Esophagus muscularis mucosa (tissue), 4 donors: ENCODE results near the gene GPC6. TPM values are rescaled to one million over a fixed set of nuclear protein-coding genes. Genes with fewer than 3 reads are reported as not detected.

Source experiments
- DNase-seq: peaks from one replicate; pipeline ENCODE4 v3.0.0-alpha.2; 2017; ENCODE audit errors: extremely low spot score
- H3K27ac ChIP-seq, 4 donors: fragments of 200-600 bp; sonication (generic); replicated peaks in 1 of 4; 1 replicate in 3 of 4; 2 replicates in 1 of 4; pipeline ENCODE4 v1.5.1; 2016 to 2019; ENCODE audit warnings: mild to moderate bottlenecking in 1 of 4
- H3K27me3 ChIP-seq, 4 donors: fragments of 200-600 bp; sonication (generic); one replicate each; pipeline versions ENCODE4 v1.5.1 to v1.6.0; 2016 to 2019
- H3K36me3 ChIP-seq, 4 donors: fragments of 200-600 bp; sonication (generic); one replicate each; pipeline ENCODE4 v1.5.1; 2016 to 2019
- H3K4me1 ChIP-seq, 4 donors: fragments of 200-600 bp; sonication (generic); one replicate each; pipeline ENCODE4 v1.5.1; 2016 to 2019
- H3K4me3 ChIP-seq, 4 donors: fragments of 200-600 bp; sonication (generic); 1 replicate in 2 of 4; 2 replicates in 2 of 4; pipeline ENCODE4 v1.5.1; 2016 to 2019; ENCODE audit warnings: mild to moderate bottlenecking in 4 of 4, moderate library complexity in 1 of 4
- H3K9me3 ChIP-seq, 4 donors: fragments of 200-600 bp; sonication (generic); 1 replicate in 3 of 4; 2 replicates in 1 of 4; pipeline ENCODE4 v1.5.1; 2016 to 2019
- CTCF ChIP-seq, 3 experiments: fragments of 200-600 bp in 2 of 3; fragments of 450-650 bp in 1 of 3; sonication (generic) in 2 of 3; IDR thresholded peaks; one replicate each; pipeline ENCODE4 v1.5.1; 2017 to 2019; ENCODE audit warnings: antibody characterized with exemption in 3 of 3, mild to moderate bottlenecking in 2 of 3, moderate library complexity in 1 of 3
- EP300 ChIP-seq: sonication (generic); formaldehyde crosslinking; IDR thresholded peaks from one replicate; pipeline ENCODE4 v1.6.1; 2017; ENCODE audit warnings: antibody characterized with exemption
- POLR2A ChIP-seq: fragments of 450-650 bp; IDR thresholded peaks from one replicate; pipeline ENCODE4 v1.6.1; 2017; ENCODE audit warnings: antibody characterized with exemption, moderate library complexity, mild to moderate bottlenecking, low read depth
- POLR2AphosphoS5 ChIP-seq, 2 donors: sonication (generic); formaldehyde crosslinking; IDR thresholded peaks; one replicate each; pipeline ENCODE4 v1.6.1; 2017; ENCODE audit warnings: antibody characterized with exemption in 2 of 2
- WGBS: methylation state at CpG from one replicate; pipeline ENCODE4 v1.1.5; 2018; 5-methylcytosine and 5-hydroxymethylcytosine counted together
- intact Hi-C: fragments of 100-400 bp; cut with DNase I; formaldehyde crosslinking; loops from one replicate; pipeline ENCODE4 v1.15.1; 2023
- total RNA-seq, 4 donors: library from RNA; depleted of rRNA; stranded (reverse); fragments of >200 nt; gene quantifications; one replicate each; pipeline versions ENCODE4 v1.1.0 to v1.2.1, GENCODE V29; 2016

GPC6 gene
- total RNA-seq, 4 donors from 2014 or later: 6.5 to 17.2 (median 13.5) TPM

- WGBS: 98% methylated on average over 2 of the region's 2 CpGs
- Histone ChIP-seq H3K27ac (no peak overlapping the region), H3K4me3 (no peak overlapping the region), H3K9me3 (no peaks in the 10 kb centered on the region), H3K4me1 (no peaks in the 10 kb centered on the region), H3K27me3 (no peaks in the 10 kb centered on the region), H3K36me3 (no peaks in the 10 kb centered on the region)
- no peak for TF ChIP-seq POLR2A
- TF ChIP-seq EP300: no peak
- no peak for TF ChIP-seq POLR2AphosphoS5 (IDR thresholded peaks at IDR 0.05)
- TF ChIP-seq CTCF (IDR thresholded peaks at IDR 0.05): no peak
- DNase-seq: no peak
- intact Hi-C loops: no loop called here
Measured at GRCh38 chr13:94270556-94270955, 1043.9 kb downstream of the GPC6 start.

- Histone ChIP-seq H3K27me3 (no peaks in the 10 kb centered on the region), H3K4me1 (no peaks in the 10 kb centered on the region)
- intact Hi-C loops: no loop called here
Measured at GRCh38 chr13:94272038-94272437, 1045.4 kb downstream of the GPC6 start.

GRCh38 chr13:94280349-94280748, 1053.7 kb downstream of the GPC6 start:
- no peak overlapping the region for H3K27ac ChIP-seq
- 68% methylated on average over 3 of the region's 3 CpGs for WGBS
- no peak for DNase-seq
- intact Hi-C loops: no loop called here
- H3K4me1 ChIP-seq: no peaks in the 10 kb centered on the region
- H3K4me3 ChIP-seq: no peak overlapping the region
- peaks cover 0 to 5% (median 0%) of the 10 kb centered on the region in 4 donors for H3K9me3 ChIP-seq
- H3K36me3 ChIP-seq: no peaks in the 10 kb centered on the region
- no peaks in the 10 kb centered on the region for H3K27me3 ChIP-seq
- TF ChIP-seq EP300: no peak

More at GRCh38 chr13:94272038-94272437, 1045.4 kb downstream of the GPC6 start:
- TF ChIP-seq POLR2AphosphoS5 (IDR thresholded peaks at IDR 0.05) (no peak), POLR2A (no peak), CTCF (IDR thresholded peaks at IDR 0.05) (no peak), EP300 (no peak)
- Histone ChIP-seq H3K4me3 (no peak overlapping the region), H3K27ac (no peak overlapping the region), H3K36me3 (no peaks in the 10 kb centered on the region), H3K9me3 (no peaks in the 10 kb centered on the region)
- WGBS: 82% methylated on average over 2 of the region's 2 CpGs
- DNase-seq: no peak

GRCh38 chr13:94280845-94281244, 1054.2 kb downstream of the GPC6 start:
- Histone ChIP-seq H3K9me3 (peaks cover 0 to 5% (median 0%) of the 10 kb centered on the region in 4 donors), H3K4me1 (no peaks in the 10 kb centered on the region), H3K36me3 (no peaks in the 10 kb centered on the region), H3K27me3 (no peaks in the 10 kb centered on the region), H3K27ac (no peak overlapping the region), H3K4me3 (no peak overlapping the region)
- intact Hi-C loops: no loop called here
- TF ChIP-seq POLR2AphosphoS5 (IDR thresholded peaks at IDR 0.05): no peak
- TF ChIP-seq POLR2A: no peak
- TF ChIP-seq EP300: no peak
- no peak for TF ChIP-seq CTCF (IDR thresholded peaks at IDR 0.05)
- no peak for DNase-seq

- H3K36me3 ChIP-seq: no peaks in the 10 kb centered on the region
Measured at GRCh38 chr13:94286581-94286980, 1060.0 kb downstream of the GPC6 start.

More at GRCh38 chr13:94286581-94286980, 1060.0 kb downstream of the GPC6 start:
- Histone ChIP-seq H3K4me3 (no peak overlapping the region), H3K4me1 (no peaks in the 10 kb centered on the region), H3K9me3 (no peaks in the 10 kb centered on the region), H3K27me3 (no peaks in the 10 kb centered on the region), H3K27ac (no peak overlapping the region)
- intact Hi-C loops: no loop called here
- no peak for DNase-seq
- WGBS: 83% methylated on average over 3 of the region's 3 CpGs
- TF ChIP-seq CTCF (IDR thresholded peaks at IDR 0.05) (no peak), EP300 (no peak), POLR2A (no peak), POLR2AphosphoS5 (IDR thresholded peaks at IDR 0.05) (no peak)
